ENCODE results near the gene MCC. TPM values are rescaled to one million over a fixed set of nuclear protein-coding genes. Genes with fewer than 3 reads are reported as not detected.
A peak's percentile ranks its signal among the peaks of the same experiment; 100 is the strongest.

MCC gene
- polyA plus RNA-seq, 4 donors: 0.45 to 3.5 (median 1.6) TPM

DNA sequence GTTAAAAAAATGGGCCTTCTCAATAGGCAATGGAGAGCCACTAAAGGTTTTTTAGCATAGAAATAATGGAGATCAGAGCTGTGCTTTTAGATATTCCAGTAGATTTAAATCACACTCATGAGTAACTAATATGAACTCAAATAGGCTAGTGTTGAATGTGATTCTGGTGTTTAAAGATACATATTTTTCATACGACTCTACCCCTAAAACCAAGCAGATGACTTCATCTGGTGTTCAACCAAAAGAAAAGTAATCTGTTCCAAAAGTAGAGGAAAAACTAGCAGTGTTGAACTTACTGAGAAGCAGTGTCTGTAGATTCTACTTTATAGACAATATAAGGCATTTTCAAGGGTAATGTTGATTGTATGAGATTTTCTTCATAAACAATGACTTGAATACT is 191.6 kb downstream of the MCC start:
- FAIRE-seq (no peak), DNase-seq (no peak)

DNA sequence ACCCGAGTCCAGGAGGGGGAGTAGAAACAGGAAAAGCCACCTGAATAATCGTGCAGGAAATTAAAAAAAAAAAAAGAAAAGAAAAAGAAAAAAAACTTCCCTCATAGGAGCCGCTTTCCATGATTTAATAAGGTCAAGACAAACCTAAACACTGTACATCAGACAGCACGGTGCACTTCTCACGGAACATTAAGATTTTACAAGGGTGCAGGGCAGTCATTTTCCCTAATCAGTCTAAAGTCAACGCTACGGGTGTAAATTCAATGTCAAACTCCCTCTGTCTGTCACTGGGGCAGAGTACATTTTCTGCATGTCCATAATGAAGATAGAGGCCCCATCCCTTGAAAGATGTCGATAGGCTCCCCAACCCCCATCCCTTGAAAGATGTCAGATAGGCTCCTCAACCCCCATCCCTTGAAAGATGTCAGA is 193.1 kb downstream of the MCC start:
- 4% methylated on average over 8 of the region's 8 CpGs for WGBS, 3 donors
- Histone ChIP-seq H3K27me3 (ENCODE audit: control insufficient read depth in 3 of 3, insufficient read depth in 3 of 3, low read length in 3 of 3) (peaks cover 0 to 39% (median 3%) of the 10 kb centered on the region in 3 donors), H3K4me1 (ENCODE audit: control insufficient read depth in 3 of 3, insufficient read depth in 2 of 3, low read depth in 1 of 3, low read length in 2 of 3) (peaks cover 0 to 5% (median 5%) of the 10 kb centered on the region in 3 donors), H3K9me3 (ENCODE audit: control insufficient read depth in 2 of 2, insufficient read depth in 1 of 2, low read depth in 1 of 2, low read length in 1 of 2) (no peaks in the 10 kb centered on the region), H3K36me3 (ENCODE audit: control insufficient read depth in 3 of 3, insufficient read depth in 2 of 3, low read depth in 1 of 3, low read length in 3 of 3) (no peaks in the 10 kb centered on the region), H3K4me3 (ENCODE audit: low read depth in 1 of 3, low read length in 3 of 3) (peak overlapping the region in 2 of 3 donors; percentile 60 to 63), H3K27ac (ENCODE audit: low read depth in 1 of 3, low read length in 2 of 3) (no peak overlapping the region)
- DNase-seq (no peak), FAIRE-seq (no peak)

More for the DNA sequence above, 191.6 kb downstream of the MCC start:
- H3K27me3 ChIP-seq (ENCODE audit: control insufficient read depth in 3 of 3, insufficient read depth in 3 of 3, low read length in 3 of 3): peaks cover 0 to 39% (median 3%) of the 10 kb centered on the region in 3 donors
- no peak overlapping the region for H3K27ac ChIP-seq (ENCODE audit: low read depth in 1 of 3, low read length in 2 of 3)
- 67 to 86% (median 86%) methylated on average over 1 of the region's 1 CpG for WGBS, 3 donors
- no peak overlapping the region for H3K4me3 ChIP-seq (ENCODE audit: low read depth in 1 of 3, low read length in 3 of 3)
- H3K9me3 ChIP-seq (ENCODE audit: control insufficient read depth in 2 of 2, insufficient read depth in 1 of 2, low read depth in 1 of 2, low read length in 1 of 2): no peaks in the 10 kb centered on the region
- H3K4me1 ChIP-seq (ENCODE audit: control insufficient read depth in 3 of 3, insufficient read depth in 2 of 3, low read depth in 1 of 3, low read length in 2 of 3): peaks cover 0 to 5% (median 5%) of the 10 kb centered on the region in 3 donors
- H3K36me3 ChIP-seq (ENCODE audit: control insufficient read depth in 3 of 3, insufficient read depth in 2 of 3, low read depth in 1 of 3, low read length in 3 of 3): no peaks in the 10 kb centered on the region

DNA sequence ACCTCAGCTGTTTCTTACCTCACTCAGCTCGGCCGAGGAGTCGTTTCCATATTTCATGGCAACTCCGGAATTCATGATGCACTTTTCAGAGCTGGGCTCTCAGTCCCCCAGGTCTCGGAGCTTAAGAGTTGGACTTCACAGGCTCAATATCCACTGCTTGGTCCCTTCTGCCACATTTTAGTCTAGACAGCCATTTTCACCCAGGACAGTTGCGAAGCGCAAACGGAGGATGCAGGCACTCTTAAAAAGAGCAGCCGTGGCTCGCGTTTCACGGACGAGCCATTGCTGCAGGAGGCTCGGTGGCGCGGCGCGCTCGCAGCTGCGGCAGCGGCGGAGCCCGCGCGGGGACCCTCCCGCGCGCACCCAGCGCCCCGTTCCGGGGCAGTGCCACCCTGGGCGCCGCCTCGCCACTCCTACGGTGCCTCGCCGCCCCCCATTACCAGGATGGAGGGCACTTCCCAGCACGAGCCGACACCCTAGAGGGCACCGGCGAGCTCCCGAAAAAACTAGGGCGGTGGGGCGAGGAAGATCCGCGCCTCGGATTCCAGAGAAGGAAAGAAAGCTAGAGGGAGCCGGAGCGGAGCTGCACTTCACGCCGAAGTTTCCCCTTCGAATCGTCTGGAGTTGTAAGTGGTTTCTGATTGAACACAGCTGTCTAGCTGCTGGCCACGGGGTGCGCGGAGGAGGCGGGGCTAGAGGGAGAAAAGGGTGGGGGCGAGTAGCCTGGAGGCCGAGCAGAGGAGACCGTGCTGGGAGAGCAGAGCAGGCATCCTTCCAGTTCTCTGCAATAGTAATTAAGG is 193.7 kb downstream of the MCC start:
- H3K36me3 ChIP-seq (ENCODE audit: control insufficient read depth in 3 of 3, insufficient read depth in 2 of 3, low read depth in 1 of 3, low read length in 3 of 3): no peaks in the 10 kb centered on the region
- H3K4me3 ChIP-seq (ENCODE audit: low read depth in 1 of 3, low read length in 3 of 3): peak overlapping the region; percentile 46 to 63 (median 60)
- DNase-seq (peak; percentile 49 to 80), FAIRE-seq (no peak)
- peak overlapping the region in 2 of 3 donors; percentile 66 to 76 for H3K27ac ChIP-seq (ENCODE audit: low read depth in 1 of 3, low read length in 2 of 3)
- WGBS, 3 donors: 0% methylated on average over 58 to 60 of the region's 60 CpGs
- H3K4me1 ChIP-seq (ENCODE audit: control insufficient read depth in 3 of 3, insufficient read depth in 2 of 3, low read depth in 1 of 3, low read length in 2 of 3): peaks cover 0 to 5% (median 5%) of the 10 kb centered on the region in 3 donors
- peaks cover 0 to 39% (median 3%) of the 10 kb centered on the region in 3 donors for H3K27me3 ChIP-seq (ENCODE audit: control insufficient read depth in 3 of 3, insufficient read depth in 3 of 3, low read length in 3 of 3)
- H3K9me3 ChIP-seq (ENCODE audit: control insufficient read depth in 2 of 2, insufficient read depth in 1 of 2, low read depth in 1 of 2, low read length in 1 of 2): no peaks in the 10 kb centered on the region

DNA sequence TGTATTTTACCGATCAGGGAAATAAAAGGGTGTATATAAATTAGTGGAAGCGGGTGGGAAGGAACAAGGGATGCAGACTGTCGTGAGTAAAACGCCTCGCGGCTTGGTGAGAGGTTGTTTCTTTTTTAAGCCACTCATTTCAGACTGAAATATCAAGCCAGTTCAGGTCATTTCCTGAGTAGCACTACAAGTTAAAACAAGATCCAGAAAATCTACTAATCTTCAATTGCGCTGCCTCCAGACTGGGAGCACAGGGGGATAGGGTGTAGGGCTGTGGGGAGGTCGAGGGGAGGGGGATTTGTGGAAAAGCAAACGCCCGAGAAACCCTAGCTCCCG is 194.3 kb downstream of the MCC start:
- Histone ChIP-seq H3K4me1 (ENCODE audit: control insufficient read depth in 3 of 3, insufficient read depth in 2 of 3, low read depth in 1 of 3, low read length in 2 of 3) (peaks cover 0 to 5% (median 5%) of the 10 kb centered on the region in 3 donors), H3K4me3 (ENCODE audit: low read depth in 1 of 3, low read length in 3 of 3) (peak overlapping the region; percentile 46 to 63 (median 60)), H3K36me3 (ENCODE audit: control insufficient read depth in 3 of 3, insufficient read depth in 2 of 3, low read depth in 1 of 3, low read length in 3 of 3) (no peaks in the 10 kb centered on the region), H3K9me3 (ENCODE audit: control insufficient read depth in 2 of 2, insufficient read depth in 1 of 2, low read depth in 1 of 2, low read length in 1 of 2) (no peaks in the 10 kb centered on the region), H3K27ac (ENCODE audit: low read depth in 1 of 3, low read length in 2 of 3) (peak overlapping the region in 2 of 3 donors; percentile 39 to 76), H3K27me3 (ENCODE audit: control insufficient read depth in 3 of 3, insufficient read depth in 3 of 3, low read length in 3 of 3) (peaks cover 0 to 39% (median 3%) of the 10 kb centered on the region in 3 donors)
- no peak for DNase-seq
- no peak for FAIRE-seq
- 1 to 4% (median 3%) methylated on average over 11 of the region's 11 CpGs for WGBS, 3 donors

DNA sequence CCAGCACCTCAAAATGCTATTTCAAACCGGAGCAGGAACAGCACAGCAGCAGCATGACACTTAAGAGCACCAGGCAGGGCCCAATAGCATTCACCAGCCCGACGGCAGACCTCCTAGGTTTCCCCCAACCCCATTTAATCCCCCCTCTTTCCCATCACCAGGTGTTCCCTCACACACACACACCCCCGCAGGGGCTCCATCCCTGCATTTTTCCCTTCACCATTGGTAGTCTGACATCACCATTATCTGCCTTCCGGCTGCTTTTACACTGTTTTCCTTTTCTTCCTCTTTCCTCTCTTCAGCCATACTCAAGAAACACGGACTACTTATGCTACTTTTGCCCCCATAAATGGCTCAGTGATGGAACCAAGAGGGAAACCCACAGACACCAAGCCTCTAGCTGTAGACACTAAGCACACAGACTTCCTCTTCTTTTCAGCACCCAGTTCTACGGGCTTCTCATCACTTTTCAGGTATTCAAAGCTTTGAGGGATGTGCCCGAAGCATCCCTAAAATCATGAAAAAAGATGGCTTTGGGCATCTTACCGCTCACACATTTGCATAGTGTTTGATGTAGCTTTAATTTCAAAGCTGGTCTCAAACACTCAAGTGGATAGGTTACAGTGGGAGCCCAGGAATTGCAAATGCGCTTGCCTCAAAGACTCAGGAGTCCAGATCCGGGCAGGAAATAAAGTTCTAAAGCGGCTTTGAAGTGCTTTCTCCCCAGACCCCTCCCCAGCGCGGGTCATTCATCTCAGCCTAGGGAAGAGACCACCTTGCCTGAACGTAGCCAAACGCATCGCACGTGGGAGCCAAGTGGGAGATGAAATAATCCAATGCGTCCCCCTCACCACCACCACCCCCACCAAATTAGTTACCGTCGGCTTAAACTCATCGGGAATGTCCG is 194.9 kb downstream of the MCC start:
- WGBS, 3 donors: 10 to 17% (median 16%) methylated on average over 23 of the region's 23 CpGs
- H3K36me3 ChIP-seq (ENCODE audit: control insufficient read depth in 3 of 3, insufficient read depth in 2 of 3, low read depth in 1 of 3, low read length in 3 of 3): no peaks in the 10 kb centered on the region
- peak overlapping the region in 1 of 3 donors; percentile 76 for H3K27ac ChIP-seq (ENCODE audit: low read depth in 1 of 3, low read length in 2 of 3)
- H3K27me3 ChIP-seq (ENCODE audit: control insufficient read depth in 3 of 3, insufficient read depth in 3 of 3, low read length in 3 of 3): peaks cover 0 to 39% (median 3%) of the 10 kb centered on the region in 3 donors
- DNase-seq: peak in 1 of 2 donors; percentile 17
- peak overlapping the region; percentile 46 to 63 (median 60) for H3K4me3 ChIP-seq (ENCODE audit: low read depth in 1 of 3, low read length in 3 of 3)
- no peak for FAIRE-seq
- H3K9me3 ChIP-seq (ENCODE audit: control insufficient read depth in 2 of 2, insufficient read depth in 1 of 2, low read depth in 1 of 2, low read length in 1 of 2): no peaks in the 10 kb centered on the region
- peaks cover 0 to 5% (median 5%) of the 10 kb centered on the region in 3 donors for H3K4me1 ChIP-seq (ENCODE audit: control insufficient read depth in 3 of 3, insufficient read depth in 2 of 3, low read depth in 1 of 3, low read length in 2 of 3)

DNA sequence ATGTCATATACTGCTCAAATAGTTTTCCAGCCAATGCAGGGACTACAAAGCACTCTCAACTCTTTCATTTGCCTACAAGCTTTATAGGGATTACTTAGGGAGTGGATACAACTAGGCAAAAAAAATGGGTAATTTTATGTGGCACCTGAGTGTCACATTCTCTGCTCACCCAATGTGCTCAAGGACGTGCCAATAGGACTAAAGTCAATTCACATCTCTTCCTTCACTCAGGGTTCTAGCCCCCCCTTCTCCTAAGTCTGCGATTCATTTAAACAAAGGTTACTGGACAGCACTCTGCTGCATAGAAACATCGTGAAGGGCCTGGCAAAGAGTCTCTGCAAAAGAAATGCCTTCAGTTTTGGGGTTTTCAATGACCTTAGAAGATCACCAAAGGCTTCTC is 195.8 kb downstream of the MCC start:
- no peaks in the 10 kb centered on the region for H3K36me3 ChIP-seq (ENCODE audit: control insufficient read depth in 3 of 3, insufficient read depth in 2 of 3, low read depth in 1 of 3, low read length in 3 of 3)
- no peak overlapping the region for H3K27ac ChIP-seq (ENCODE audit: low read depth in 1 of 3, low read length in 2 of 3)
- H3K9me3 ChIP-seq (ENCODE audit: control insufficient read depth in 2 of 2, insufficient read depth in 1 of 2, low read depth in 1 of 2, low read length in 1 of 2): no peaks in the 10 kb centered on the region
- 54 to 62% (median 59%) methylated on average over 3 of the region's 3 CpGs for WGBS, 3 donors
- H3K4me3 ChIP-seq (ENCODE audit: low read depth in 1 of 3, low read length in 3 of 3): peak overlapping the region in 1 of 3 donors; percentile 63
- H3K4me1 ChIP-seq (ENCODE audit: control insufficient read depth in 3 of 3, insufficient read depth in 2 of 3, low read depth in 1 of 3, low read length in 2 of 3): peaks cover 0 to 5% (median 5%) of the 10 kb centered on the region in 3 donors
- peaks cover 0 to 39% (median 3%) of the 10 kb centered on the region in 3 donors for H3K27me3 ChIP-seq (ENCODE audit: control insufficient read depth in 3 of 3, insufficient read depth in 3 of 3, low read length in 3 of 3)
- no peak for FAIRE-seq
- DNase-seq: no peak

DNA sequence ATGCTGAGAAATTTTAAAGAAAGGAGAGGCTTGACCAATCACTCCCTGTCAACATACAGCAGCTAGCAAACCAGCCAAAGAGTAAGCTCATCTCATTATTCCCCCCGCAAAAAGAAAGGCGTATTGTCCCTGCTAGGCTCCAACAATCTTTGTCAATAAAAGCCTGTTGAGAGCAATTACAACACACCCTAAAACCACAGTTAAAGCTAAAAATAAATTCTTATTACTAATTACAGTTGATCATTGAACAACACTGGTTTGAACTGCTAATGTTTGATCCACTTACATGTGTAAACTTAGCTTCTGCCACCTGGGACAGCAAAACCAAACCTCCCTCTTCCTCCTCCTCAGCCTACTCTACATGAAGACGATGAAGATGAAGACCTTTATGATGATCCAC is 204.7 kb downstream of the MCC start:
- no peaks in the 10 kb centered on the region for H3K36me3 ChIP-seq (ENCODE audit: control insufficient read depth in 3 of 3, insufficient read depth in 2 of 3, low read depth in 1 of 3, low read length in 3 of 3)
- FAIRE-seq (no peak), DNase-seq (no peak)
- 77 to 91% (median 88%) methylated on average over 3 of the region's 3 CpGs for WGBS, 3 donors
- no peak overlapping the region for H3K27ac ChIP-seq (ENCODE audit: low read depth in 1 of 3, low read length in 2 of 3)
- no peak overlapping the region for H3K4me3 ChIP-seq (ENCODE audit: low read depth in 1 of 3, low read length in 3 of 3)
- H3K27me3 ChIP-seq (ENCODE audit: control insufficient read depth in 3 of 3, insufficient read depth in 3 of 3, low read length in 3 of 3): no peaks in the 10 kb centered on the region
- H3K4me1 ChIP-seq (ENCODE audit: control insufficient read depth in 3 of 3, insufficient read depth in 2 of 3, low read depth in 1 of 3, low read length in 2 of 3): peaks cover 0 to 2% (median 0%) of the 10 kb centered on the region in 3 donors
- no peaks in the 10 kb centered on the region for H3K9me3 ChIP-seq (ENCODE audit: control insufficient read depth in 2 of 2, insufficient read depth in 1 of 2, low read depth in 1 of 2, low read length in 1 of 2)

DNA sequence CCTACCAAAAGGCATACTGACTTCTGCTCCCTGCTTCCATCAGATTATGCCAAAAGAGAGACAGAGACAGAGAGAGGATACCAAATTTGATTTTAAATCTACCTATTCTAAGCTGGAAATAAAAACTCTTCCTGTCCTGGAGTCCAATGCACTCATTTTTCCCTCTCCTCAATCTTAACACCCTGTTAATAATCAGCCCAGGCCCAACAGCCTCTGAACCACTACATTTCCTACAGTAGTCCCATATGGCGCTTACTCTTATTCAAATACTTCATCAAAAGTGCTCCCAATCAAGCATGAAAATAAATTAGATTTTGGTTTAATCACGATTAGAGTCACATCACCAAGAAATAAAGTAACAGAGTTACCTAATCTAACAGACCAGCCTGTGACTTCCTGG is 205.8 kb downstream of the MCC start:
- 67 to 82% (median 77%) methylated on average over 2 of the region's 2 CpGs for WGBS, 3 donors
- H3K27ac ChIP-seq (ENCODE audit: low read depth in 1 of 3, low read length in 2 of 3): no peak overlapping the region
- no peaks in the 10 kb centered on the region for H3K9me3 ChIP-seq (ENCODE audit: control insufficient read depth in 2 of 2, insufficient read depth in 1 of 2, low read depth in 1 of 2, low read length in 1 of 2)

More for the DNA sequence above, 205.8 kb downstream of the MCC start:
- Histone ChIP-seq H3K27me3 (ENCODE audit: control insufficient read depth in 3 of 3, insufficient read depth in 3 of 3, low read length in 3 of 3) (no peaks in the 10 kb centered on the region), H3K4me3 (ENCODE audit: low read depth in 1 of 3, low read length in 3 of 3) (no peak overlapping the region), H3K36me3 (ENCODE audit: control insufficient read depth in 3 of 3, insufficient read depth in 2 of 3, low read depth in 1 of 3, low read length in 3 of 3) (no peaks in the 10 kb centered on the region), H3K4me1 (ENCODE audit: control insufficient read depth in 3 of 3, insufficient read depth in 2 of 3, low read depth in 1 of 3, low read length in 2 of 3) (peaks cover 0 to 2% (median 0%) of the 10 kb centered on the region in 3 donors)
- FAIRE-seq: no peak
- DNase-seq: no peak

All from small intestine (tissue), 7 donors.